Lower leg skin (tissue), 3 donors: ENCODE data around the gene FANCF.

Experiments used
- CTCF ChIP-seq, 3 donors: fragments of 450-650 bp; IDR thresholded peaks; one replicate each; pipeline ENCODE4 v1.5.1; 2016; ENCODE audit warnings: antibody characterized with exemption in 3 of 3, mild to moderate bottlenecking in 3 of 3, moderate library complexity in 2 of 3
- POLR2A ChIP-seq, 2 donors: fragments of 450-650 bp; IDR thresholded peaks; one replicate each; pipeline ENCODE4 v1.6.1; 2016 to 2017; ENCODE audit warnings: antibody characterized with exemption in 2 of 2, mild to moderate bottlenecking in 1 of 2, moderate library complexity in 1 of 2

- TF ChIP-seq CTCF (IDR thresholded peaks at IDR 0.05), result no peak
- no peak for TF ChIP-seq POLR2A (IDR thresholded peaks at IDR 0.05)
Observed at GRCh38 chr11:22583963-22584492, 41.6 kb downstream of the FANCF start.
